ENCODE data around the gene GPR39. TPM values are rescaled to one million over a fixed set of nuclear protein-coding genes. Genes with fewer than 3 reads are reported as not detected.

The GPR39 gene
- total and polyA plus RNA-seq, 2 donors from 2014 or later, result 4.9 to 8.7 TPM

GRCh38 chr2:132636346-132636745, 219.7 kb downstream of the GPR39 start:
- Histone ChIP-seq H3K27me3 (ENCODE audit: control insufficient read depth, insufficient read depth, low read length) (no peaks in the 10 kb centered on the region), H3K27ac (ENCODE audit: low read depth in 2 of 2, low read length in 2 of 2) (no peak overlapping the region), H3K36me3 (ENCODE audit: control insufficient read depth in 2 of 3, insufficient read depth in 3 of 3, low read length in 3 of 3) (no peaks in the 10 kb centered on the region), H3K9ac (ENCODE audit: low read length in 3 of 3) (no peak overlapping the region), H3K4me3 (ENCODE audit: low read length in 3 of 3) (no peak overlapping the region), H3K9me3 (ENCODE audit: control insufficient read depth in 2 of 3, insufficient read depth in 1 of 3, low read length in 3 of 3) (no peaks in the 10 kb centered on the region), H3K4me1 (ENCODE audit: control insufficient read depth in 2 of 3, insufficient read depth in 2 of 3, low read depth in 1 of 3, low read length in 3 of 3) (peaks cover 0 to 16% (median 13%) of the 10 kb centered on the region in 3 donors)
- FAIRE-seq (no peak), DNase-seq (no peak)
- intact Hi-C loops (cut with DNase I), result no loop called here
- TF ChIP-seq CTCF (IDR thresholded peaks at IDR 0.05; ENCODE audit: borderline replicate concordance, extremely low read depth, insufficient read depth), result no peak

GRCh38 chr2:132638313-132639040, 221.9 kb downstream of the GPR39 start:
- Histone ChIP-seq H3K4me1 (ENCODE audit: control insufficient read depth in 2 of 3, insufficient read depth in 2 of 3, low read depth in 1 of 3, low read length in 3 of 3) (peaks cover 0 to 6% (median 5%) of the 10 kb centered on the region in 3 donors), H3K9me3 (ENCODE audit: control insufficient read depth in 2 of 3, insufficient read depth in 1 of 3, low read length in 3 of 3) (no peaks in the 10 kb centered on the region), H3K9ac (ENCODE audit: low read length in 3 of 3) (no peak overlapping the region), H3K27me3 (ENCODE audit: control insufficient read depth, insufficient read depth, low read length) (no peaks in the 10 kb centered on the region), H3K36me3 (ENCODE audit: control insufficient read depth in 2 of 3, insufficient read depth in 3 of 3, low read length in 3 of 3) (no peaks in the 10 kb centered on the region), H3K27ac (ENCODE audit: low read depth in 2 of 2, low read length in 2 of 2) (no peak overlapping the region), H3K4me3 (ENCODE audit: low read length in 3 of 3) (no peak overlapping the region)
- FAIRE-seq, result no peak
- no peak for DNase-seq
- TF ChIP-seq CTCF (IDR thresholded peaks at IDR 0.05; ENCODE audit: borderline replicate concordance, extremely low read depth, insufficient read depth), result no peak
- intact Hi-C loops (cut with DNase I), result no loop called here

- Histone ChIP-seq H3K4me1 (ENCODE audit: control insufficient read depth in 2 of 3, insufficient read depth in 2 of 3, low read depth in 1 of 3, low read length in 3 of 3) (peaks cover 0 to 6% (median 2%) of the 10 kb centered on the region in 3 donors), H3K27me3 (ENCODE audit: control insufficient read depth, insufficient read depth, low read length) (no peaks in the 10 kb centered on the region), H3K9ac (ENCODE audit: low read length in 3 of 3) (no peak overlapping the region), H3K36me3 (ENCODE audit: control insufficient read depth in 2 of 3, insufficient read depth in 3 of 3, low read length in 3 of 3) (no peaks in the 10 kb centered on the region), H3K27ac (ENCODE audit: low read depth in 2 of 2, low read length in 2 of 2) (no peak overlapping the region), H3K9me3 (ENCODE audit: control insufficient read depth in 2 of 3, insufficient read depth in 1 of 3, low read length in 3 of 3) (no peaks in the 10 kb centered on the region), H3K4me3 (ENCODE audit: low read length in 3 of 3) (no peak overlapping the region)
- FAIRE-seq (no peak), DNase-seq (no peak)
- TF ChIP-seq CTCF (IDR thresholded peaks at IDR 0.05; ENCODE audit: borderline replicate concordance, extremely low read depth, insufficient read depth), result no peak
- intact Hi-C loops (cut with DNase I), result no loop called here
These were observed 223.5 kb downstream of the GPR39 start for GRCh38 chr2:132640116-132640515.
